Panc1 (cell line): ENCODE data around the gene PLCB1. TPM values are rescaled to one million over a fixed set of nuclear protein-coding genes. Genes with fewer than 3 reads are reported as not detected.

Experiments used
- ATAC-seq: fragments of 200-7000 bp; cut with Tn5 transposase; 2 replicates; pipeline ENCODE4 v1.9.1; 2020; ENCODE audit warnings: mild to moderate bottlenecking, moderate library complexity
- BruUV-seq: library from RNA; stranded (reverse); fragments of 400-500 nt; replicated peaks from 2 replicates; lab custom pipeline; 2021; lab: Mats Ljungman, UMichigan
- CTCF ChIA-PET: fragments of 300-600 bp; sonication (Branson Sonifier 250); formaldehyde crosslinking; loops from one replicate; lab custom pipeline; 2022; ENCODE audit warnings: antibody characterized with exemption; lab: Charles Lee
- POLR2A ChIA-PET: fragments of 300-600 bp; sonication (Branson Sonifier 250); formaldehyde crosslinking; loops from one replicate; lab custom pipeline; 2022; ENCODE audit warnings: antibody characterized with exemption; lab: Charles Lee
- DNase-seq: peaks from one replicate; pipeline ENCODE4 v3.0.0-alpha.2; 2010; ENCODE audit warnings: low read depth, low spot score
- H3K27ac ChIP-seq: 2 replicates; pipeline ENCODE4 v1.5.1; 2011; ENCODE audit warnings: mild to moderate bottlenecking, low read length, inconsistent platforms
- H3K27me3 ChIP-seq: fragments of 200-500 bp; sonication (Bioruptor generic); 2 replicates; pipeline ENCODE4 v1.6.0; 2014; ENCODE audit warnings: low read length, inconsistent platforms; ENCODE audit not compliant: control insufficient read depth, insufficient read depth
- H3K36me3 ChIP-seq: fragments of 200-500 bp; sonication (Bioruptor generic); 2 replicates; pipeline ENCODE4 v1.5.1; 2014; ENCODE audit warnings: inconsistent platforms, mild to moderate bottlenecking, low read length, moderate library complexity; ENCODE audit not compliant: control insufficient read depth, insufficient read depth
- H3K4me1 ChIP-seq: 2 replicates; pipeline ENCODE4 v1.5.1; 2011; ENCODE audit warnings: inconsistent platforms, mild to moderate bottlenecking, low read length, moderate library complexity; ENCODE audit not compliant: control insufficient read depth, insufficient read depth
- H3K4me3 ChIP-seq, 2 experiments: 2 replicates each; pipeline ENCODE4 v1.5.1; 2011 to 2012; ENCODE audit warnings: low read depth in 2 of 2, low read length in 2 of 2, mild to moderate bottlenecking in 2 of 2, inconsistent platforms in 1 of 2, moderate library complexity in 1 of 2
- H3K9me3 ChIP-seq: fragments of 200-500 bp; sonication (Bioruptor generic); 2 replicates; pipeline ENCODE4 v1.5.1; 2014; ENCODE audit warnings: low read depth, mild to moderate bottlenecking, inconsistent platforms, low read length, moderate library complexity; ENCODE audit not compliant: control insufficient read depth, insufficient read depth
- CTCF ChIP-seq: fragments of 450-650 bp; IDR thresholded peaks from 2 replicates; pipeline ENCODE4 v1.5.1; 2017; ENCODE audit warnings: mild to moderate bottlenecking
- POLR2AphosphoS5 ChIP-seq: IDR thresholded peaks from 2 replicates; pipeline ENCODE4 v1.6.1; 2012; ENCODE audit warnings: mild to moderate bottlenecking, low read depth, low read length, moderate library complexity
- REST ChIP-seq, 2 experiments: IDR thresholded peaks; 2 replicates each; pipeline ENCODE4 v1.6.1; 2011 to 2012; ENCODE audit warnings: low read depth in 2 of 2, control low read depth in 1 of 2, low read length in 1 of 2, mild to moderate bottlenecking in 1 of 2, moderate library complexity in 1 of 2; ENCODE audit not compliant: insufficient read depth in 1 of 2
- SIN3A ChIP-seq: IDR thresholded peaks from 2 replicates; pipeline ENCODE4 v1.6.1; 2012; ENCODE audit warnings: low read depth, mild to moderate bottlenecking, low read length, moderate library complexity, borderline replicate concordance; ENCODE audit not compliant: insufficient read depth
- TCF7L2 ChIP-seq: IDR thresholded peaks from 2 replicates; pipeline ENCODE4 v1.6.1; 2011; ENCODE audit warnings: mild to moderate bottlenecking, low read depth, low read length, inconsistent platforms
- in situ Hi-C: cut with HindIII; loops from 2 replicates; pipeline ENCODE4 v1.10.0; 2016; ENCODE audit warnings: low sequenced_read_pairs, low pct_unique_long_range_greater_than_20kb
- intact Hi-C: fragments of 100-400 bp; cut with micrococcal nuclease; formaldehyde crosslinking; loops from one replicate; pipeline ENCODE4 v1.10.0; 2022; ENCODE audit not compliant: unreplicated experiment
- total RNA-seq: library from RNA; stranded (reverse); gene quantifications from one replicate; pipeline ENCODE4 v1.2.1, GENCODE V29; 2021; ENCODE audit not compliant: unreplicated experiment

PLCB1 gene
- total RNA-seq, 1 experiment from 2014 or later, result 0.59 TPM

GRCh38 chr20:8255945-8256632 lies 124.0 kb downstream of the PLCB1 start:
- in situ Hi-C loops, result no loop called here
- Histone ChIP-seq H3K4me1 (no peaks in the 10 kb centered on the region), H3K9me3 (no peaks in the 10 kb centered on the region), H3K27ac (no peak overlapping the region), H3K4me3 (no peak overlapping the region), H3K27me3 (no peaks in the 10 kb centered on the region), H3K36me3 (no peaks in the 10 kb centered on the region)
- no peak for ATAC-seq
- DNase-seq, result no peak
- TF ChIP-seq SIN3A, result no peak
- no peak for TF ChIP-seq POLR2AphosphoS5
- TF ChIP-seq CTCF, result no peak
- TF ChIP-seq REST (IDR thresholded peaks at IDR 0.05; ENCODE audit: insufficient read depth in 1 of 2, low read depth in 2 of 2, low read length in 1 of 2), result no peak
- no peak for TF ChIP-seq TCF7L2
- intact Hi-C loops, result no loop called here
- POLR2A ChIA-PET, result no interaction called here
- CTCF ChIA-PET, result no interaction called here
- no TSS peak for BruUV-seq

- BruUV-seq, result no TSS peak
- H3K9me3 ChIP-seq, result no peaks in the 10 kb centered on the region
- no peaks in the 10 kb centered on the region for H3K4me1 ChIP-seq
- CTCF ChIA-PET, result no interaction called here
- POLR2A ChIA-PET, result no interaction called here
- no peak overlapping the region for H3K27ac ChIP-seq
- intact Hi-C loops, result no loop called here
- DNase-seq, result no peak
- in situ Hi-C loops, result no loop called here
- H3K36me3 ChIP-seq, result no peaks in the 10 kb centered on the region
- H3K4me3 ChIP-seq, result no peak overlapping the region
- no peaks in the 10 kb centered on the region for H3K27me3 ChIP-seq
- no peak for TF ChIP-seq POLR2AphosphoS5
- no peak for TF ChIP-seq SIN3A
- no peak for TF ChIP-seq REST (IDR thresholded peaks at IDR 0.05; ENCODE audit: insufficient read depth in 1 of 2, low read depth in 2 of 2, low read length in 1 of 2)
- TF ChIP-seq CTCF, result no peak
- TF ChIP-seq TCF7L2, result no peak
- no peak for ATAC-seq
These were observed 128.8 kb downstream of the PLCB1 start for GRCh38 chr20:8260837-8261251.
